ENCODE results near the gene HBEGF.
A peak's percentile ranks its signal among the peaks of the same experiment; 100 is the strongest.
"Not testable (repeated sequence)": the region's sequence is repeated elsewhere in the genome, so short reads cannot be mapped to it uniquely, and the experiment has no call there.

Gene HBEGF

DNA sequence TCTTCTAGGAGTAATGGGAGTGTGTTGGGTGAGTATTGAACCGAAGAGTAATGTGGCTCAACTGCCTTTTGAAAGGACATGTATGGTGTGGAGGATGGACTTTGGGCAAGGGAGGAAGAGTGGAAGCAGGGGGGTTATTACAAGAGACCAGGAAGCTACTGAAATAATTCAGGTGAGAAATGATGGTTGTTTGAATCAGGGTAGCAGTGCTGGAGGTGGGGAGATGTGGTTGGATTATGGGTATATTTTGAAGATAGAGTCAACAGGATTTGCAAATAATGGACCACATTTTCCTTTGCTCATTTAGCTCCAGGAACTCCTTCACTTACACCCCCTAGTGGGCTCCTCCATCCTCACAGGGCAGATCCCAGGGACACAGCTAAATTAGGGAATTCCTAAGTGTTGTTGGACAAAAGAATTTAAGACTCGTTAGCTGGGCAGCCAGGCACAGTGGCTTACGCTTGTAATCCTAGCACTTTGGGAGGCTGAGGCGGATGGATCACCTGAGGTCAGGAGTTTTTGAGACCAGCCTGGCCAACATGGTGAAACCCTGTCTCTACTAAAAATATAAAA lies 12.4 kb upstream of the HBEGF start:
- H3K36me3 ChIP-seq (ENCODE audit: control insufficient read depth, insufficient read depth, low read length), result no peaks in the 10 kb centered on the region
- H3K27me3 ChIP-seq (ENCODE audit: control insufficient read depth, insufficient read depth, low read length), result peaks cover 4% of the 10 kb centered on the region
- H3K4me3 ChIP-seq (ENCODE audit: low read depth, low read length), result no peak overlapping the region
- H3K9ac ChIP-seq (ENCODE audit: low read depth, low read length), result no peak overlapping the region
- peaks cover 3% of the 10 kb centered on the region for H3K4me1 ChIP-seq (ENCODE audit: control insufficient read depth, insufficient read depth, low read length)
- no peaks in the 10 kb centered on the region for H3K9me3 ChIP-seq (ENCODE audit: control insufficient read depth, insufficient read depth, low read length)

DNA sequence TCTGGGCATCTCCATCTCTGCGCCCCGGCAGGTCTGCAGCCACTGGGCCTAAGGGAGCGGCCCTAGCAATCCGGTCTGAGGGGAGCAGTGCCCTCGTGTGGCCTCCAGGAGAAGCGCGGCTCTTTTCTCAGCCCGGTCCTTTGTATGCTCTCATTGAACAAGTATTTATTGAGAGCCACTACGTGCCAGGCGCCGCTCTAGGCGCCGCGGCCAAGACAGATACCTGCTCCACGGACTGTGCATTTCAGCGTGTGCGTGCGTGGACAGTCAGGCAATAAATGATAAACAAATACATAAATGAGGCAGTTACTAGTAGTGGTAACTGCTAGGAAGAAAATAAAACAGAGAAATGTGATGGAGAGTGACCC lies 11.3 kb upstream of the HBEGF start:
- Histone ChIP-seq H3K9ac (ENCODE audit: low read depth, low read length) (no peak overlapping the region), H3K9me3 (ENCODE audit: control insufficient read depth, insufficient read depth, low read length) (no peaks in the 10 kb centered on the region), H3K27me3 (ENCODE audit: control insufficient read depth, insufficient read depth, low read length) (no peaks in the 10 kb centered on the region), H3K4me3 (ENCODE audit: low read depth, low read length) (peak overlapping the region; percentile 34), H3K4me1 (ENCODE audit: control insufficient read depth, insufficient read depth, low read length) (peaks cover 3% of the 10 kb centered on the region), H3K36me3 (ENCODE audit: control insufficient read depth, insufficient read depth, low read length) (no peaks in the 10 kb centered on the region)

DNA sequence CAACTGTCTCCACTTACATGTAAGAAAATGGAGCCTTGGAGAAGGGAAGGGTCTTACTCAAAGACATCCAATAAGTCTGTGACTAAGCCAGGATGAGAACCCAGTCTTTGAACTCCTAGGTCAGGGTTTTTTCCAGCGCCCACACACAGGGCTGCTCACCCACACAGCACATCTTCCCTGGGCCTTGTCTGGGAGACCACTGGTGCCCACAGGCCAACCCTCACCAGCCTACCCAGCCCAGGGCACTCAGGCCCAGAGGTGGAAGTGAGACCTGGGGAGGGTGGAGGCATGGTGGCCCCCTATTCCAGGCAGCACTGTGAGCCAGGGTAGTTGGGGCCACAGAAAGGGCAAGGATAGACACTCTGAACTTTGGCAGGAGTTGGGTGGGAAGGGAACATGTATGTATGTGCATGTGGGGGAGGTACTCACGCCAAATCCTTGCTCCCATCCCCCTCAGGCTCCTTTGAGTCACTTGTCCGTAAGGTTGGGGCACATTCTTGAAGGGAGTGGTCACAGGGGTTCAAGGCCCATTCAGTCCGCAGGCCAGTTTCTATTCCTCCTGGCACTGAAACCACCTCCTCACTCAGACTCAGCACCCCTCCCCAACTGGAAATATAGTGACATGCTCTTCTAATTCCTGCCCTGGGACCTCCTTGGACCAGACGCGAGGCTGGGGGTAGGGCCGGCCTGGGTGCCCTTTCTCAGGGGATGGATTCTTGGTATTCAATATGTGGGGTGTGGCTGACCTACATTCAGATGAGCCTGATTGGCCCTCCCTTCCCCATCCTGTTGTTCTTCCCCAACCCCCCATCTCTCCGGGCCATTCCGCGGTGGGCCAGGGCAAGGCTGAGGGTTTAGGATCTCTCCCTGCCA lies 10.7 kb upstream of the HBEGF start:
- no peaks in the 10 kb centered on the region for H3K9me3 ChIP-seq (ENCODE audit: control insufficient read depth, insufficient read depth, low read length)
- peak overlapping the region; percentile 18 for H3K4me3 ChIP-seq (ENCODE audit: low read depth, low read length)
- H3K4me1 ChIP-seq (ENCODE audit: control insufficient read depth, insufficient read depth, low read length), result peaks cover 3% of the 10 kb centered on the region
- H3K36me3 ChIP-seq (ENCODE audit: control insufficient read depth, insufficient read depth, low read length), result no peaks in the 10 kb centered on the region
- H3K27me3 ChIP-seq (ENCODE audit: control insufficient read depth, insufficient read depth, low read length), result no peaks in the 10 kb centered on the region
- H3K9ac ChIP-seq (ENCODE audit: low read depth, low read length), result no peak overlapping the region

DNA sequence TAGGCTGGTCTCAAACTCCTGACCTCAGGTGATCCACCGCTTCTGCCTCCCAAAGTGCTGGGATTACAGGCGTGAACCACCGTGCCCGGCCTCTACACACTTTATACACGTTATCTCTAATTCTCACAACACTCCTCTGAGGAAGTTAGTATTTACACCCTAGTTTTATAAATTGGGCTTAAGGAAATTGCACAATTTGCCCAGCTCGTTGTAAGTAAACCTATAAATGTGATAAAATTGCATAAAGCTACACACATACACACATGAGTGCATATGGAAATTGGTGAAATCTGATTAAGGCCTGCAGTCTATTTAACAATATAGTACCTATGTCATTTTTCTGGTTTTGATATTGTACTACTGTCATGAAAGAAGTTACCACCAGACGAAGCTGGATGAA lies 9.1 kb upstream of the HBEGF start:
- Histone ChIP-seq H3K4me1 (ENCODE audit: control insufficient read depth, insufficient read depth, low read length) (peaks cover 3% of the 10 kb centered on the region), H3K4me3 (ENCODE audit: low read depth, low read length) (no peak overlapping the region), H3K9me3 (ENCODE audit: control insufficient read depth, insufficient read depth, low read length) (no peaks in the 10 kb centered on the region), H3K9ac (ENCODE audit: low read depth, low read length) (no peak overlapping the region), H3K36me3 (ENCODE audit: control insufficient read depth, insufficient read depth, low read length) (no peaks in the 10 kb centered on the region), H3K27me3 (ENCODE audit: control insufficient read depth, insufficient read depth, low read length) (no peaks in the 10 kb centered on the region)

DNA sequence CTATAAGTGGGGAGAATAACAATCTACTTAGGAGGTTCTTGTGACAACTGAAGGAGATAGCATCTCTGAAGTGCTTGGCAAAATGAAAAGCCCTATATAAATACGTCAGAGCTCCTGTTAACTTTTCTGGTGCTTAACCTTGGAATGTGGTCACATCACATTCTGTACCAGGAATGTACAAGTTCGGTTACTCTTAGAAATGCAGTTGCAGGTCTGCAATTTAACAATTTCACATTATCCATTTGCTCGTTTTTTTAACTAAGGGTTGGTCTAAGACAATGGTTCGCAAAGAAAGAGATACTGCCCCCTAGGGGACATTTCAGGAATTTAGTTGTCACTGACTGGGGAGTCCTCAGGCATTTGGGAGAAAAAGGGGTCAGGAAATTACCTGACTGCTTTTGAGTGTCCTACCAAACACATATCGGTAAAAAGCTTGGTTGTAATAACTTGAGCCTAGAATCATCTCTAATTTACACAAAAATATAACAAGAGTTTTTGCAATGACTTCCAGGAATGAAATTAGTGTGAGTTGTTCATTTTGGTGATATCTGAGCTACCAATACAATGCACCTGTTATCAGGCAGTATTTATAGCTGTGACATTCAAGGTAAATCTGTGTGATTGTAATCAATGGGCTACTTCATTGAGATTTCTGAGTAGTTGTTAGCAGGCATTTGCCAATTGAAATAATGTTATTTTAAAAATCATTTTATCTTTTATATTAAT lies 5.4 kb upstream of the HBEGF start:
- Histone ChIP-seq H3K9ac (ENCODE audit: low read depth, low read length) (no peak overlapping the region), H3K36me3 (ENCODE audit: control insufficient read depth, insufficient read depth, low read length) (no peaks in the 10 kb centered on the region), H3K4me1 (ENCODE audit: control insufficient read depth, insufficient read depth, low read length) (peaks cover 4% of the 10 kb centered on the region), H3K9me3 (ENCODE audit: control insufficient read depth, insufficient read depth, low read length) (no peaks in the 10 kb centered on the region), H3K27me3 (ENCODE audit: control insufficient read depth, insufficient read depth, low read length) (no peaks in the 10 kb centered on the region), H3K4me3 (ENCODE audit: low read depth, low read length) (no peak overlapping the region)

DNA sequence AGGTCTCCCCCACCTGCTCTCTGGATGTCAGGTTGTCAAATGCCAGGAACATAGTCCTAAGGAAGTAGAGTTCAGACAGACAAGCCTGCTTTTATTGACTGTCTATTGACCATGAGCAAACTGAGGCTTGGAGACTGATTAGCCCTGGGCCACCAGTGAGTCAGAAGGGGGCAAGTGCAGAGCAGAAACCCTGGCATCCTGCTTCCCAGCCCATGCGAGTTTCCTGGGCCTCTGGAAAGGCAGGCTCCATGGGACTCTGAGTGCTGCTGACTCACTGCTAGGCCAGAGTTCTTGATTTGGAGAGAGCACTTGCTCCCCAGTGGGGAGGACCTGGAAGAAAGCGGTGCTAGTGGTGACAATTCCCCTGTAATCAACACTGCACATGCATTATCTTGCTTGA lies 2.8 kb upstream of the HBEGF start:
- Histone ChIP-seq H3K27me3 (ENCODE audit: control insufficient read depth, insufficient read depth, low read length) (peaks cover 12% of the 10 kb centered on the region), H3K36me3 (ENCODE audit: control insufficient read depth, insufficient read depth, low read length) (no peaks in the 10 kb centered on the region), H3K4me3 (ENCODE audit: low read depth, low read length) (no peak overlapping the region), H3K4me1 (ENCODE audit: control insufficient read depth, insufficient read depth, low read length) (peaks cover 10% of the 10 kb centered on the region), H3K9me3 (ENCODE audit: control insufficient read depth, insufficient read depth, low read length) (no peaks in the 10 kb centered on the region), H3K9ac (ENCODE audit: low read depth, low read length) (no peak overlapping the region)

DNA sequence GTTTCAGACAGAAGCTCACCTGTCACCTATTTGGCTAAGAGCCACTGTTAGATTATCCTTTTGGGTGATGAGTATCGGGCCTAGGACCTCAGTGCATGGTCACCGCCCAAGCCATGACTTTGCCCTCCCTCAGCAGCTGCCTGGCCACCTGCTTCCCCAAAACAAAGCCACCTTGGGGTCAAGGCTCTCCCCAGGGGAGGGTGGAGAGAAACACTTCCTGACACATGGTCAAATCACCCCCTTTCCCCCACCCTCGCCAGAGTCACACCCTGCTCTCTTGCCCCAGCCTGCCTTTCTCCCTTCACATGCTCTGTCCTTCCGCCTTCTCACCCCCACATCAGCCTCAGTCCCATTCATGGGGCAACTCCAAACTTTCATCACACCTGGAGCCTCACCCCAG lies 1.7 kb upstream of the HBEGF start:
- H3K36me3 ChIP-seq (ENCODE audit: control insufficient read depth, insufficient read depth, low read length), result no peaks in the 10 kb centered on the region
- H3K27me3 ChIP-seq (ENCODE audit: control insufficient read depth, insufficient read depth, low read length), result peaks cover 12% of the 10 kb centered on the region
- H3K4me1 ChIP-seq (ENCODE audit: control insufficient read depth, insufficient read depth, low read length), result peaks cover 10% of the 10 kb centered on the region
- H3K9me3 ChIP-seq (ENCODE audit: control insufficient read depth, insufficient read depth, low read length), result no peaks in the 10 kb centered on the region
- H3K9ac ChIP-seq (ENCODE audit: low read depth, low read length), result no peak overlapping the region
- no peak overlapping the region for H3K4me3 ChIP-seq (ENCODE audit: low read depth, low read length)

DNA sequence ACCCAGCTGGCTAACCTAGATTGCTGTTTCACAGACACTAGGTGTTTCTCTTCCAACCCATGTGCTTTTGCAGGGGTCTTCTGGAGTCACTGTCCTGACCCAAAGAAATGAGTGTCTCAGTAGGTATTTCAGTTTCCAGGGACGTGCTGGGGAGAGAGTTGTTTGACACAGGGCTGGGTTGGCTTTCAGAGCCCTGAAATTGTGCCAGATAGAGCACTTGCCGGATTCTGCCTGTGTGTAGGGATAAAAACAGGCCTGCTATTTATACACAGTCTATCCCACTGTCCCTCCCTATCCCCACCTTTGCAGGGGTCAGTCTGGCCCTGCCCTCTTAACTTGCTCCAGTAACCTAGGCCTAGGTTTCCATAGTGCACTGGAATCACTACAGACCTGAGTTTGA lies 957 bp upstream of the HBEGF start:
- Histone ChIP-seq H3K27me3 (ENCODE audit: control insufficient read depth, insufficient read depth, low read length) (peaks cover 12% of the 10 kb centered on the region), H3K4me3 (ENCODE audit: low read depth, low read length) (no peak overlapping the region), H3K4me1 (ENCODE audit: control insufficient read depth, insufficient read depth, low read length) (peaks cover 10% of the 10 kb centered on the region), H3K36me3 (ENCODE audit: control insufficient read depth, insufficient read depth, low read length) (no peaks in the 10 kb centered on the region), H3K9me3 (ENCODE audit: control insufficient read depth, insufficient read depth, low read length) (no peaks in the 10 kb centered on the region), H3K9ac (ENCODE audit: low read depth, low read length) (no peak overlapping the region)

DNA sequence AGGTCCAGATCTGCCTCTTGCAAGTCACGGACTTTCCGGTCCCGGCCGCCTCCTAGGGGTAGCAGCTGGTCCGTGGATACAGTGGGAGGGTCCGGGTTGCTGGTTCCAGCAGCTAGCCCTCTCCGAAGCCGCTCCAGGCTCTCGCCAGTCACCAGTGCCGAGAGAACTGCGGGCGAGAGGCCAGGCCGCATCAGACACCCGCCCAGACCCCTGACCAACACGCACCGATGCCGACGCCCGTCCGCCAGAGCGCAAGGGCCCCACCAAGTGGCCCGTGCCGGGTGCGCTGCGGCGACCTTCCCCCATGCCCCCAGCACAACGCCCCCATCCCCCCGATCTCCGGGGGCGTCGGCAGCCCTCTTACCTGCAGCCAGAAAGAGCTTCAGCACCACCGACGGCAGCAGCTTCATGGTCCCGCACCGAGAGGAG lies 470 bp downstream of the HBEGF start:
- Histone ChIP-seq H3K4me1 (ENCODE audit: control insufficient read depth, insufficient read depth, low read length) (peaks cover 10% of the 10 kb centered on the region), H3K27me3 (ENCODE audit: control insufficient read depth, insufficient read depth, low read length) (peaks cover 12% of the 10 kb centered on the region), H3K4me3 (ENCODE audit: low read depth, low read length) (peak overlapping the region; percentile 65), H3K36me3 (ENCODE audit: control insufficient read depth, insufficient read depth, low read length) (no peaks in the 10 kb centered on the region), H3K9me3 (ENCODE audit: control insufficient read depth, insufficient read depth, low read length) (no peaks in the 10 kb centered on the region), H3K9ac (ENCODE audit: low read depth, low read length) (peak overlapping the region; percentile 39)

DNA sequence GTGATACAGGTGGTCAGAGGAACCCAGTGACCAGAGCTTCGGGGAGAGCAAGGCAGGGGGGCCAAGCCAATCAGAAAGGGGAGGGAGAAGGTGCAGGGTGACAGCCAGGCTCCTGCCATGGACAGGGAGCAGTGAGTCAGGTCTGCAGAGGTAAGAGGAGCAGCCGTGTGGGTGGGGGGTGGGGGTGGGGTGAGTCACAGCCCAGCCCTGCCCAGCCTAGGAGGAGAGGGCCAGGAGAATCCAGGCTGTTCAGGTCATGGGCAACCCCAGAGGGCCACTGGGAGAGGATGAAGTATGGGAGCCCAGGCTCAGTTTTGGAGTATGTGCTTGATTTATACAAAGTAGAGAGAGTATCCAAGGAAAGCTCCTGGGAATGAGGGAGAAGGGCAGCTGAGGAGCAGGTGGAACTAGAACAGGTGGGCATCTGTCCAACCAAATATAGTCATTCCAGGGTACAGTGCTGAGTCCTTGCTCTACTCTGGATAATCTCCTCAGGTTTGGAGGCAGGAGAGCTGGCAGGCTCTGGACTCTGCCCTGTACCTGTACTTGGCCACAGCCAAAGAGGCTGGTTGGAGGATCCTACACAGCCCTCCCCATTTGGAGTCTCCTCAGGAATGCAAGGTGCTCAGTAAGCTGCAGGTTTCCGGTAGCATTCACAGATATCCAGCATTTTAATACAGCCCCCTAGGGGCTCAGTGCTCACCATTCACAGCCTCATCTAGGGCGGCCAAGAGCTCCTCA lies 1.6 kb downstream of the HBEGF start:
- no peak overlapping the region for H3K9ac ChIP-seq (ENCODE audit: low read depth, low read length)
- H3K9me3 ChIP-seq (ENCODE audit: control insufficient read depth, insufficient read depth, low read length), result no peaks in the 10 kb centered on the region
- H3K4me1 ChIP-seq (ENCODE audit: control insufficient read depth, insufficient read depth, low read length), result peaks cover 10% of the 10 kb centered on the region
- peaks cover 12% of the 10 kb centered on the region for H3K27me3 ChIP-seq (ENCODE audit: control insufficient read depth, insufficient read depth, low read length)
- H3K36me3 ChIP-seq (ENCODE audit: control insufficient read depth, insufficient read depth, low read length), result no peaks in the 10 kb centered on the region
- H3K4me3 ChIP-seq (ENCODE audit: low read depth, low read length), result no peak overlapping the region

DNA sequence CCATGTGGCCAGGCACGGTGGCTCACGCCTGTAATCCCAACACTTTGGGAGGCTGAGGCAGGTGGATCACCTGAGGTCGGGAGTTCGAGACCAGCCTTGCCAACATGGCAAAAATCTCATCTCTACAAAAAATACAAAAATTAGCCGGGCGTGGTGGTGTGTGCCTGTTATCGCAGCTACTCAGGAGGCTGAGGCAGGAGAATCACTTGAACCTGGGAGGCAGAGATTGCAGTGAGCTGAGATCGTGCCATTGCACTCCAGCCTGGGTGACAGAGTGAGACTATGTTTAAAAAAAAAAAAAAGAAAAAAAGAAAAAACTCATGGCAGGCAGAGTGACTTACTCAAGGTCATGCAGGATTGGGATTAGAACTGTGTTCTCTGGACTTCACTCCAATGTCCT lies 2.6 kb downstream of the HBEGF start:
- not testable (repeated sequence) for H3K9me3 ChIP-seq (ENCODE audit: control insufficient read depth, insufficient read depth, low read length); H3K4me3 ChIP-seq (ENCODE audit: low read depth, low read length); H3K9ac ChIP-seq (ENCODE audit: low read depth, low read length); H3K36me3 ChIP-seq (ENCODE audit: control insufficient read depth, insufficient read depth, low read length); H3K4me1 ChIP-seq (ENCODE audit: control insufficient read depth, insufficient read depth, low read length)
- H3K27me3 ChIP-seq (ENCODE audit: control insufficient read depth, insufficient read depth, low read length), result peaks cover 12% of the 10 kb centered on the region

Measured in iPS-15b (cell line).